ENCODE measurements around the gene TOP3A. TPM values are rescaled to one million over a fixed set of nuclear protein-coding genes. Genes with fewer than 3 reads are reported as not detected.

TOP3A gene, protein sequence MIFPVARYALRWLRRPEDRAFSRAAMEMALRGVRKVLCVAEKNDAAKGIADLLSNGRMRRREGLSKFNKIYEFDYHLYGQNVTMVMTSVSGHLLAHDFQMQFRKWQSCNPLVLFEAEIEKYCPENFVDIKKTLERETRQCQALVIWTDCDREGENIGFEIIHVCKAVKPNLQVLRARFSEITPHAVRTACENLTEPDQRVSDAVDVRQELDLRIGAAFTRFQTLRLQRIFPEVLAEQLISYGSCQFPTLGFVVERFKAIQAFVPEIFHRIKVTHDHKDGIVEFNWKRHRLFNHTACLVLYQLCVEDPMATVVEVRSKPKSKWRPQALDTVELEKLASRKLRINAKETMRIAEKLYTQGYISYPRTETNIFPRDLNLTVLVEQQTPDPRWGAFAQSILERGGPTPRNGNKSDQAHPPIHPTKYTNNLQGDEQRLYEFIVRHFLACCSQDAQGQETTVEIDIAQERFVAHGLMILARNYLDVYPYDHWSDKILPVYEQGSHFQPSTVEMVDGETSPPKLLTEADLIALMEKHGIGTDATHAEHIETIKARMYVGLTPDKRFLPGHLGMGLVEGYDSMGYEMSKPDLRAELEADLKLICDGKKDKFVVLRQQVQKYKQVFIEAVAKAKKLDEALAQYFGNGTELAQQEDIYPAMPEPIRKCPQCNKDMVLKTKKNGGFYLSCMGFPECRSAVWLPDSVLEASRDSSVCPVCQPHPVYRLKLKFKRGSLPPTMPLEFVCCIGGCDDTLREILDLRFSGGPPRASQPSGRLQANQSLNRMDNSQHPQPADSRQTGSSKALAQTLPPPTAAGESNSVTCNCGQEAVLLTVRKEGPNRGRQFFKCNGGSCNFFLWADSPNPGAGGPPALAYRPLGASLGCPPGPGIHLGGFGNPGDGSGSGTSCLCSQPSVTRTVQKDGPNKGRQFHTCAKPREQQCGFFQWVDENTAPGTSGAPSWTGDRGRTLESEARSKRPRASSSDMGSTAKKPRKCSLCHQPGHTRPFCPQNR
- 10 to 100 TPM; 25.7 to 49.7 (median 35.0) TPM for total RNA-seq

DNA sequence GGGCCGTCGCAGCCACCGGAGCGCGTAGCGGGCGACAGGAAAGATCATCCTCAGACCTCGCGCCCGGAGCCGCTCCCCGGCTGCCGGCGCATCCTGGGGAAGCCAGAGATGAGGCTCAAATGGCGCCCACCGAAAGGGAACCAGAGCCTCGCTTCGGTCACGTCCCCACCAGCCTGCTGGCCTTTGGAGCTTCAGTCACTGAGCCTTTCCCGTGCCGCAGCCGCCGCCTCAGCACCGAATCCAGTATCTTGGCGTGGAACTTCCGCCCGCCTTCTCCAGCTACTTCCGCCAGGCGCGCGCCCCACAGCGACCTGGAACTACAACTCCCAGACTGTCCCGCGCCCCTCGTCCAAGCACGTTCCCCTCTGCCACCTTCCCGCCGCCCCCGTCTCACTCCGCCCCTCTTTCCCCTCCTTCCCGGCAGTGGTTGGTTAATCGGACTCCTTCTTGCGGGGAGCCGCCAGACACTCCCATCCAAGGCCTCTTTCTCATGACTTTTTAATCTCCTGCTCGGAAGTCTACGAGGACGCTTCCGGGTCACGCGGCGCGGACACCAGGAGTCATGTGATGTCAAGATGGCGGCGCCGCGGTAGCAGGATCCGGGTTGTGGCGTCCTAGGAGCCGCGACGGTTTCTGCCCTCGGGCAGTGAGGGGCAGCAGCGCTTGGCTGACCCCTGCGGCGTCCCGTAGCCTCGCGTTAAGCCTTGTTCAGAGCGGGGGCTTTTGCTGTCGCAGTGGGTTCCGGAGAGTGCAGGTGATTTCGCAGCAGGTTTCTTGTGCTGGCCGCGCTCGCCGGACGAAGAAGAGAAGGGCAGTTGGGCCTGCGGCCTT is at the start of gene TOP3A, which contains the start of gene SMCR8:
TOP3A (minus strand) TSS at position 264 of the 831 bp plus-strand sequence; CDS start at position 48, 216 bp downstream.
SMCR8 (plus strand) TSS at position 563 of the 831 bp plus-strand sequence. CDS start 497 bp downstream, outside the sequence.
- peak; percentile 14 to 47 for TF ChIP-seq POLR2A (IDR thresholded peaks at IDR 0.05)
- TF ChIP-seq, protein P1, sequence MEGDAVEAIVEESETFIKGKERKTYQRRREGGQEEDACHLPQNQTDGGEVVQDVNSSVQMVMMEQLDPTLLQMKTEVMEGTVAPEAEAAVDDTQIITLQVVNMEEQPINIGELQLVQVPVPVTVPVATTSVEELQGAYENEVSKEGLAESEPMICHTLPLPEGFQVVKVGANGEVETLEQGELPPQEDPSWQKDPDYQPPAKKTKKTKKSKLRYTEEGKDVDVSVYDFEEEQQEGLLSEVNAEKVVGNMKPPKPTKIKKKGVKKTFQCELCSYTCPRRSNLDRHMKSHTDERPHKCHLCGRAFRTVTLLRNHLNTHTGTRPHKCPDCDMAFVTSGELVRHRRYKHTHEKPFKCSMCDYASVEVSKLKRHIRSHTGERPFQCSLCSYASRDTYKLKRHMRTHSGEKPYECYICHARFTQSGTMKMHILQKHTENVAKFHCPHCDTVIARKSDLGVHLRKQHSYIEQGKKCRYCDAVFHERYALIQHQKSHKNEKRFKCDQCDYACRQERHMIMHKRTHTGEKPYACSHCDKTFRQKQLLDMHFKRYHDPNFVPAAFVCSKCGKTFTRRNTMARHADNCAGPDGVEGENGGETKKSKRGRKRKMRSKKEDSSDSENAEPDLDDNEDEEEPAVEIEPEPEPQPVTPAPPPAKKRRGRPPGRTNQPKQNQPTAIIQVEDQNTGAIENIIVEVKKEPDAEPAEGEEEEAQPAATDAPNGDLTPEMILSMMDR (IDR thresholded peaks at IDR 0.05) = peak in 3 of 6 experiments; percentile 15 to 35 (median 29)
- peak within 1 kb of the TSS; percentile 52 to 93 (median 79) for H3K4me3 ChIP-seq
- peaks cover 0 to 30% (median 0%) of the 10 kb centered on the region in 3 donors for H3K36me3 ChIP-seq
- peak within 1 kb of the TSS; percentile 88 to 94 (median 91) for H3K27ac ChIP-seq
- no peaks in the 10 kb centered on the region for H3K27me3 ChIP-seq
- peaks cover 0 to 62% (median 37%) of the 10 kb centered on the region in 4 donors for H3K4me1 ChIP-seq
- peak; percentile 96 to 99 (median 99) for DNase-seq
- H3K9me3 ChIP-seq = no peaks in the 10 kb centered on the region

DNA sequence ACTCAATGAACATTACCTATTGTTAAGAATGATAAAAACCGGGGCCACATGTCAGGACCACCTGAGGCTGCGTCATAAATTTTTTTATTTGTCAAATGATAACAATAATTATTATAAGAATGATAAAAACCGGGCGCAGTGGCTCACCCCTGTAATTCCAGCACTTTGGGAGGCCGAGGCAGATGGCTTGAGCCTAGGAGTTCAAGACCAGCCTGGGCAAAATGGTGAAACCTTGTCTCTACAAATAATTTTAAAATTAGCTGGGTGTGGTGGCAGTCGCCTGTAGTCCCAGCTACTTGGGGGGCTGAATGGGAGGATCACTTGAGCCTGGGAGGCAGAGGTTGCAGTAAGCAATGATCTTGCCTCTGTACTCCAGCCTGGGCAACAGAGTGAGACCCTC is 49.4 kb upstream of the TOP3A start:
- Histone ChIP-seq H3K4me1 (peaks cover 0 to 18% (median 2%) of the 10 kb centered on the region in 4 donors), H3K9me3 (no peaks in the 10 kb centered on the region), H3K27me3 (no peaks in the 10 kb centered on the region), H3K36me3 (peaks cover 0 to 7% (median 0%) of the 10 kb centered on the region in 3 donors), H3K27ac (no peak overlapping the region), H3K4me3 (no peak overlapping the region)
- TF ChIP-seq POLR2A (IDR thresholded peaks at IDR 0.05) = no peak
- TF ChIP-seq, protein P1 (IDR thresholded peaks at IDR 0.05) = no peak
- DNase-seq = no peak

DNA sequence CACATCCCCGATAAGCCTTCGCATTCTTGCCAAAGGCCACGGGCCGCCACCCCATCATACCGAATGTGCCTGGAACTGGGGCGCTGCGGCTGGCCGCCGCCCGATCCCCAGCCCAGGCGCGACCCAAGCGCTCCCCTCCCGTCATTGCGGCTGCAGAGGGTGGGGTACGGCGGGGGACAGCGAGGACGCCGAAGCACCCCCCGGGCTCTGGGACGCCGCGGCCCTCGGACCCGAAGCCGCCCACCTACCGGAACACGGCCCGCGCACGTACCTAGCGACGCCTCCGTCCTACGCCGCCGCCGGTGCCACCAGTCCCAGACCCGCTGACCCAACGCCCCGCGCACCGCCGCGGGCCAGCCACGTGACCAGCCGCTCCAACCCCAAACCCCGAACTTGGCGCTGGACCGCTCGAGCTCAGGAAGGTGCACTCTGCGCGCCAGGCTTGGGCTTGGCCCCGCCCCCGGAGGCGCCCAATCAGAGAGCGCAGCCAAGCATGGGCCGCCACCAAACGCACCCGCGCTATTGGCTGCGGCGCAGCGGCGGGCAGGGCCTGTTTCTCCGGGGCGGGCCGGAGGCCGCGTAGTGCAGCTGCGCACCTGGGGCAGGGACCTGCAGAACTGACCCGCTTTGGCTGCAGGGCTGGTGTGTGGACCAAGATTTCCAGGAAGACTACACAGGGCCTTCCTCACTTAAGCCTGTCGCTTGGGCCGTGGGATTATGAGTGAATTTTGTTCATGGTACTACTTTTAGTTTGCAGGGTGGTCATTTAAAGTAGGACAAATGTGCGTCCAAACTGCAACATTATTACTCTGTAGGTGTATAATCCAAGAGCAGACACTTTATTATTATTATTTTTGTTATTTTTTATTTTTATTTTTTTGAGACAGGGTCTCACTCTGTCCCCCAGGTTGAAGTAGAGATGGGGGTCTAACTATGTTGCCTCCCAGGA is 48.6 kb upstream of the TOP3A start, which contains the start of gene SHMT1:
SHMT1 (minus strand) TSS at position 450 of the 949 bp plus-strand sequence. CDS start 7,569 bp downstream, outside the sequence.
- peak; percentile 93 to 98 (median 98) for DNase-seq
- H3K27ac ChIP-seq = peak within 1 kb of the TSS; percentile 75 to 88 (median 82)
- peaks cover 0 to 18% (median 2%) of the 10 kb centered on the region in 4 donors for H3K4me1 ChIP-seq
- no peaks in the 10 kb centered on the region for H3K9me3 ChIP-seq
- peaks cover 0 to 11% (median 0%) of the 10 kb centered on the region in 3 donors for H3K36me3 ChIP-seq
- peak within 1 kb of the TSS; percentile 63 to 95 (median 86) for H3K4me3 ChIP-seq
- peak; percentile 73 to 81 for TF ChIP-seq POLR2A (IDR thresholded peaks at IDR 0.05)
- TF ChIP-seq, protein P1 (IDR thresholded peaks at IDR 0.05) = no peak
- no peaks in the 10 kb centered on the region for H3K27me3 ChIP-seq

DNA sequence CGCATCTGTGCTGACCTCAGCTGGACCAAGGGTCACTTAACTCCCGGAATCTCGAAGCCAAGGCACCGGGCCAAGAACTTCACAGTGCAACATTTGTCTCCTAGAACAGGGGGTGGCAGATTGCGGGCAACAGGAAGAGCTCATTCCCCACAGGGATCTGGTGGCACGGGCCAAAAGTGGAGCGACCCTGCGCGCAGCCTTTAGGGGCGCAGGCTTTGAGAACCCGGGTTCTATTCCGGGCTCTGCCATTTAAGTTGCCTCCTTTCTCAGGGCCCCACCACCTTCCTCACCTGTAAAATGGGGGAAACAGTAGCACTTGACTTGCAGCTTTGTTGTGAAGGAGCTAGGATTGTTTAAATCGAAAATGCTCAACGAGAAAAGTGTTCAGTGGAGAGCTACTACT is 47.9 kb upstream of the TOP3A start:
- TF ChIP-seq, protein P1 (IDR thresholded peaks at IDR 0.05) = no peak
- TF ChIP-seq POLR2A (IDR thresholded peaks at IDR 0.05) = no peak
- peaks cover 0 to 18% (median 2%) of the 10 kb centered on the region in 4 donors for H3K4me1 ChIP-seq
- H3K36me3 ChIP-seq = peaks cover 0 to 11% (median 0%) of the 10 kb centered on the region in 3 donors
- peak in 2 of 3 donors; percentile 83 to 85 for DNase-seq
- peak overlapping the region; percentile 63 to 95 (median 86) for H3K4me3 ChIP-seq
- H3K27me3 ChIP-seq = no peaks in the 10 kb centered on the region
- no peaks in the 10 kb centered on the region for H3K9me3 ChIP-seq
- peak overlapping the region; percentile 75 to 88 (median 82) for H3K27ac ChIP-seq
